Right lobe of liver (tissue), 4 donors: ENCODE results near the gene NCLN.

Experiments used
- CTCF ChIP-seq, 4 donors: fragments of 200-600 bp in 3 of 4; fragments of 450-650 bp in 1 of 4; IDR thresholded peaks; one replicate each; pipeline versions ENCODE4 v1.5.1 to v1.8.0; 2016 to 2022; ENCODE audit warnings: antibody characterized with exemption in 4 of 4, mild to moderate bottlenecking in 2 of 4
- POLR2A ChIP-seq: fragments of 450-650 bp; IDR thresholded peaks from one replicate; pipeline ENCODE4 v1.6.1; 2017; ENCODE audit warnings: antibody characterized with exemption, mild to moderate bottlenecking
- donor health status: DM: no; HTN: no; CAD: no.
- donor health status: DM: no; HTN: no; CAD: no.
- donor health status: DM: no; HTN: yes; CAD: no.

- TF ChIP-seq POLR2A (no peak), CTCF (IDR thresholded peaks at IDR 0.05) (no peak)
These were observed 42.9 kb upstream of the NCLN start for GRCh38 chr19:3142781-3143337.
